Adrenal gland (tissue), 12 donors: ENCODE data around the gene TNS4. TPM values are rescaled to one million over a fixed set of nuclear protein-coding genes. Genes with fewer than 3 reads are reported as not detected.

Experiments used
- DNase-seq, 7 donors: peaks; one replicate each; pipeline ENCODE4 v3.0.0-alpha.2; 2019 to 2020
- H3K27ac ChIP-seq, 5 donors: fragments of 200-600 bp; sonication (generic) in 4 of 5; 1 replicate in 3 of 5; 2 replicates in 2 of 5; pipeline versions ENCODE4 v1.5.1 to v1.8.0; 2016 to 2020; ENCODE audit warnings: mild to moderate bottlenecking in 1 of 5
- H3K27me3 ChIP-seq: fragments of 200-600 bp; 2 replicates; pipeline ENCODE4 v1.8.0; 2021
- H3K36me3 ChIP-seq, 2 donors: fragments of 200-600 bp; replicated peaks in 1 of 2; 1 replicate in 1 of 2; 2 replicates in 1 of 2; pipeline versions ENCODE4 v1.5.1 to v1.8.0; 2018 to 2022
- H3K4me1 ChIP-seq, 2 donors: fragments of 200-600 bp; replicated peaks in 1 of 2; 1 replicate in 1 of 2; 2 replicates in 1 of 2; pipeline versions ENCODE4 v1.5.1 to v1.8.0; 2018 to 2021
- H3K4me3 ChIP-seq, 4 donors: fragments of 200-600 bp; sonication (generic) in 3 of 4; one replicate each; pipeline ENCODE4 v1.5.1; 2016 to 2018
- H3K9me3 ChIP-seq, 3 donors: fragments of 200-600 bp; sonication (generic) in 1 of 3; replicated peaks in 1 of 3; 1 replicate in 2 of 3; 2 replicates in 1 of 3; pipeline versions ENCODE4 v1.5.1 to v1.8.0; 2016 to 2021
- POLR2A ChIP-seq, 2 donors: fragments of 450-650 bp; IDR thresholded peaks; one replicate each; pipeline ENCODE4 v1.6.1; 2017; ENCODE audit warnings: antibody characterized with exemption in 2 of 2, mild to moderate bottlenecking in 2 of 2, moderate library complexity in 1 of 2
- WGBS, 4 donors: extraction: QIAGEN DNeasy Blood & Tissue Kit in 2 of 4; methylation state at CpG; one replicate each; pipeline versions ENCODE4 v1.1.5 to v1.1.7; 2013 to 2017; 5-methylcytosine and 5-hydroxymethylcytosine counted together
- intact Hi-C, 2 donors: fragments of 100-400 bp; cut with DNase I; formaldehyde crosslinking; loops; one replicate each; pipeline versions ENCODE4 v1.14.1 to v1.15.0; 2022 to 2023
- polyA plus RNA-seq, 3 donors: library from polyadenylated mRNA; stranded (reverse); fragments of 200-250 nt in 2 of 3; fragments of 350-450 nt in 1 of 3; fragmentation: Illumina TruSeq in 1 of 3; extraction: RNeasy Lipid Tissue Mini Kit (QIAGEN cat#74804) in 1 of 3; gene quantifications; one replicate each; pipeline ENCODE4 v1.2.3, GENCODE V29; 2013 to 2014
- total RNA-seq, 9 donors: library from RNA; depleted of rRNA in 4 of 9; stranded (reverse); fragments of >200 nt in 4 of 9; fragments of 120-200 nt in 1 of 9; fragmentation: NEBNext Ultra II Directional in 1 of 9; extraction: Animal tissue kit (Norgen Biotek cat#: 25700) in 1 of 9; gene quantifications; one replicate each; pipeline versions ENCODE4 v1.1.0 to v1.2.4, GENCODE V29; 2013 to 2023
- TF ChIP-seq, protein P1 (sequence below), 6 experiments: fragments of 450-650 bp in 4 of 6; fragments of 200-600 bp in 2 of 6; sonication (generic) in 1 of 6; IDR thresholded peaks; 1 replicate in 5 of 6; 2 replicates in 1 of 6; pipeline versions ENCODE4 v1.5.1 to v1.8.0; 2016 to 2021; ENCODE audit warnings: antibody characterized with exemption in 6 of 6, mild to moderate bottlenecking in 2 of 6, moderate library complexity in 1 of 6
- donor health status: healthy with polysubstance abuse.
- donor health status: Bipolar disorder and iron deficiency.
- donor health status: DM: yes; HTN: yes; CAD: no.
- donor health status: DM: no; HTN: no; CAD: no.
- donor health status: DM: no; HTN: no; CAD: no.
- donor health status: DM: yes; HTN: yes; CAD: no.

The TNS4 gene
- total and polyA plus RNA-seq, 12 donors: 0.07 to 0.32 (median 0.11) TPM; not detected in 7

DNA sequence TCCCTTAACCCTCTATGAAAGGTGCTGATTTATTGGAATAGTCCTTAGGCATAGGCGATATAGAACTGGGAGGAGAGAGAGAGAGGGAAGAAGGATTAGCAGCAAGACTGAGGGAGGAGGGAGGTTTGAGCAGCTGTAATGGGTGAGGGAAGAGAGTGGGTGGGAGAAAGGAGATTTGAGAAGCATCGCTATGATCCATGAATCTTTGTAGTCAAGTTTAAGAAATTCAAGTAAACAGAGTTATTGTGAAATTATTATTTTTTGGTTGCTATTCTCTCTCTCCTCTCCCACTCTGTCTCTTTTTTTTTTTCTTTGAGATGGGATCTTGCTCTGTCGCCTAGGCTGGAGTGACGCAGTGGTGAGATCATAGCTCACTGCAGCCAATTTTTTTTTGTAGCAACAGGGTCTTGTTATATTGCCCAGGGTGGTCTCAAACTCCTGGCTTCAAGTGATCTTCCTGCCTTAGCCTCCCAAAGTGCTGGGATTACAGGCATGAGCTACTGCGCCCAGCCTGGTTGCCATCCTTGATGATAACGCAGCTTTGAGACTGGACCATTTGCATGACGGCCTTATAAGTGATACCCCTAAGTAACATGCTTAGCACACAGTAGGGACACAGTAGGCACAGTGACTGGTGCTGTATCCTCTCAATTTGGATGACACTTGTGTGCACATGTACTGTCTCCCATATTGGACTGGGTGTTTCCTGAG lies 21.0 kb upstream of the TNS4 start:
- Histone ChIP-seq H3K9me3 (peaks cover 0 to 6% (median 0%) of the 10 kb centered on the region in 3 donors), H3K27ac (peak overlapping the region in 1 of 5 donors; percentile 31), H3K4me1 (no peaks in the 10 kb centered on the region), H3K27me3 (no peaks in the 10 kb centered on the region), H3K4me3 (no peak overlapping the region), H3K36me3 (no peaks in the 10 kb centered on the region)
- WGBS, 4 donors: 80 to 86% (median 84%) methylated on average over 5 to 7 of the region's 7 CpGs
- intact Hi-C loops: no loop called here
- TF ChIP-seq, protein P1, sequence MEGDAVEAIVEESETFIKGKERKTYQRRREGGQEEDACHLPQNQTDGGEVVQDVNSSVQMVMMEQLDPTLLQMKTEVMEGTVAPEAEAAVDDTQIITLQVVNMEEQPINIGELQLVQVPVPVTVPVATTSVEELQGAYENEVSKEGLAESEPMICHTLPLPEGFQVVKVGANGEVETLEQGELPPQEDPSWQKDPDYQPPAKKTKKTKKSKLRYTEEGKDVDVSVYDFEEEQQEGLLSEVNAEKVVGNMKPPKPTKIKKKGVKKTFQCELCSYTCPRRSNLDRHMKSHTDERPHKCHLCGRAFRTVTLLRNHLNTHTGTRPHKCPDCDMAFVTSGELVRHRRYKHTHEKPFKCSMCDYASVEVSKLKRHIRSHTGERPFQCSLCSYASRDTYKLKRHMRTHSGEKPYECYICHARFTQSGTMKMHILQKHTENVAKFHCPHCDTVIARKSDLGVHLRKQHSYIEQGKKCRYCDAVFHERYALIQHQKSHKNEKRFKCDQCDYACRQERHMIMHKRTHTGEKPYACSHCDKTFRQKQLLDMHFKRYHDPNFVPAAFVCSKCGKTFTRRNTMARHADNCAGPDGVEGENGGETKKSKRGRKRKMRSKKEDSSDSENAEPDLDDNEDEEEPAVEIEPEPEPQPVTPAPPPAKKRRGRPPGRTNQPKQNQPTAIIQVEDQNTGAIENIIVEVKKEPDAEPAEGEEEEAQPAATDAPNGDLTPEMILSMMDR (IDR thresholded peaks at IDR 0.05): no peak
- TF ChIP-seq POLR2A (IDR thresholded peaks at IDR 0.05): no peak
- no peak for DNase-seq

DNA sequence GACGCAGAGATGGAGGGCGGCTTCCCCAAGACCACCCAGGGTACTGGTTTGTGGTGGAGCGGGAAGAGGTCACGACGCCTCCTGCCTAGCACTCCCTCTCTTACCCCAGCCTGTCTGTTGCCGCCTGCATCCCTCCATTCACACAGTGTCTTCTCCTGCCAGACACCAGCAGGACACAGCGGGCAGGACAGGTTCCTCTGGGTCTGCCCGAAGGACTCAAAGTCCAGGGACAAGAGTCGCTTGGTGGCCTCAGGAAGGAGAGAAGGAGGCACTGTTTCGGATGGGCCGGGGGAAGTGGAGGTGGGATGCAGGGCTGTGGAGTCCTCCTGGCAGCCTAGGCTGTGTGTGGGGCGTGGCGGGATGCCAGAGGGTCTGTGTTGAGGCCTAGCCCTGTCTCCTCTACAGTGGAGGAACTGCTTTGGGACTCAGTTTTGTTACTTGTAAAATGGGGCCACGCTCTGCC lies 19.6 kb upstream of the TNS4 start:
- intact Hi-C loops: no loop called here
- H3K27ac ChIP-seq: no peak overlapping the region
- peak in 1 of 7 donors; percentile 11 for DNase-seq

DNA sequence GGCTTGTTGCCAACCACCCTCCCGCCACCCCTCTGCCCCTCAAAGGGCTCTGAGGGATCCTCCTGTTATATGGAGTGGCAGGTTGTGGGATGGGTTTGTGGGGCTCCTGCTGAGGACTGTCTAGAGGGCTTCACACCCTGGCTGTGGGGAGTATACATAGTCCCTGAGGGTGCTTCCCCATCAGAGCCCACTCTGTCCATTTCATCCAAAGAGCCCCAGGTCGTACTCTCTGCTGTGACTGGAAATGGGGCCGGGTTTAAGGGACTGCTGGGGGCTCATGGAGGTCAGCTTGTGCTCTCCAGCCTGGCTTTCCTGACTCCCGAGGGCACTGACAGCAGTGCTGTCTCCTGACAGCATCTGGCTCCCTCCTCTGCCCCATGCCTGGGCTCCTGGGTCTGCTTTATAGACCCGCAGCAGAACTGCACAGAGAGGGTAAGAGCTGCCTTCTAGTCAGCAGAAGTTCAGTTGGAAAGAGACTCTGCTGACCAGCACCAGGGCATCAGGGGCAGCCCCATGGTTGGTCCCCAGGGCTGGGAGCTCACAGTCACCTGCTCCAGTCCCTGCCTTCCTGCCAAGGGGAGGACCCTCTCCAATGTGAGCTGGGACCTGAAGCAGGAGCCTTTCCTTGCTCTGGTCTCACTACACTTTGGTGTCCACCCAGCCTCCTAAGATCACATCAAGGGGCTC lies 17.8 kb upstream of the TNS4 start:
- Histone ChIP-seq H3K27ac (no peak overlapping the region), H3K4me3 (no peak overlapping the region), H3K9me3 (no peaks in the 10 kb centered on the region), H3K4me1 (no peaks in the 10 kb centered on the region), H3K27me3 (no peaks in the 10 kb centered on the region), H3K36me3 (no peaks in the 10 kb centered on the region)
- no peak for DNase-seq
- intact Hi-C loops: no loop called here
- TF ChIP-seq POLR2A (IDR thresholded peaks at IDR 0.05): no peak
- TF ChIP-seq, protein P1 (IDR thresholded peaks at IDR 0.05): no peak
- 92 to 100% (median 92%) methylated on average over 1 to 5 of the region's 5 CpGs; no CpG with 5 or more reads in 1 of the 4 donors for WGBS, 4 donors

More for the DNA sequence above, 19.6 kb upstream of the TNS4 start:
- H3K4me1 ChIP-seq: no peaks in the 10 kb centered on the region
- no peaks in the 10 kb centered on the region for H3K36me3 ChIP-seq
- TF ChIP-seq, protein P1 (IDR thresholded peaks at IDR 0.05): no peak
- TF ChIP-seq POLR2A (IDR thresholded peaks at IDR 0.05): no peak
- H3K4me3 ChIP-seq: no peak overlapping the region
- WGBS, 4 donors: 81 to 98% (median 92%) methylated on average over 10 to 14 of the region's 14 CpGs
- H3K27me3 ChIP-seq: no peaks in the 10 kb centered on the region
- H3K9me3 ChIP-seq: peaks cover 0 to 6% (median 0%) of the 10 kb centered on the region in 3 donors

DNA sequence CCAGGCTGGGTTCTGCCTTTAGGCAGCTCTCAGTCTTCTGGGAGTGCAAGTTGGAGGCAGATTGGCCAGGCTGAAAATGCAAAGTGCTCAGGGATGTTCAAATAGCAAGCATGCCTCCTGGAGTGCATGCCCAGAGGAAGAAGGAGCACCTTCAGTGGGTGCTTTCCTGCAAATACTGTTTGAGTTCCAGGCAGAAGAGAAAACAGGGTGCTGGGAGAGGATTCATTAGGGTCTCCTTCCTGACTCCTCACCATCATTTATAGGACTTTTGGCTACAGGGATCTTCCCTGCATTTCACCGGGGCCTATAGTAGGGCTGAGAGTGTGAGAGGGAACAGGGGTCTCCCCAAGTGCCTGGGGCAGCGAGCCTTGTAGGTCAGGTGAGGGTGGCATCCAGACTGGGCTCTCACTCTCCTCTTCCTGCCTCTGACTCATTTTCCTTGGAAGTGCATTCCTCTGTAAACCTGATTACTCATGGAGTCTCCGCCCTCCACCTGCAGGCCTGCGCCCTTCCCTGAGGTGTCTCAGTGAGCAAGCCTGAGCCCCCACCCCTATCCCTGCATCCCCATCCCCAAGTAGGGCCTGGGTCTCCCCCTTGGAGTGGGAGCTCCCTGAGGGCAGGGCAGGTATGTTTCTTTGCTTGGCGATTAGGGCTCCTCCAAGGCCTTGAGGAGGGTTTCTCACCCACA lies 17.1 kb upstream of the TNS4 start:
- H3K27ac ChIP-seq: no peak overlapping the region
- H3K9me3 ChIP-seq: no peaks in the 10 kb centered on the region
- H3K27me3 ChIP-seq: no peaks in the 10 kb centered on the region
- WGBS, 4 donors: 79 to 93% (median 84%) methylated on average over 4 to 5 of the region's 5 CpGs
- intact Hi-C loops: no loop called here
- no peaks in the 10 kb centered on the region for H3K4me1 ChIP-seq
- no peaks in the 10 kb centered on the region for H3K36me3 ChIP-seq
- DNase-seq: no peak
- TF ChIP-seq POLR2A (IDR thresholded peaks at IDR 0.05): no peak
- TF ChIP-seq, protein P1 (IDR thresholded peaks at IDR 0.05): no peak
- H3K4me3 ChIP-seq: no peak overlapping the region
